Adrenal gland (tissue), 12 donors: ENCODE data around the gene MAP1B. TPM values are rescaled to one million over a fixed set of nuclear protein-coding genes. Genes with fewer than 3 reads are reported as not detected.

Source experiments
- DNase-seq, 7 donors: peaks; one replicate each; pipeline ENCODE4 v3.0.0-alpha.2; 2019 to 2020
- H3K27ac ChIP-seq, 5 donors: fragments of 200-600 bp; sonication (generic) in 4 of 5; 1 replicate in 3 of 5; 2 replicates in 2 of 5; pipeline versions ENCODE4 v1.5.1 to v1.8.0; 2016 to 2020; ENCODE audit warnings: mild to moderate bottlenecking in 1 of 5
- H3K27me3 ChIP-seq: fragments of 200-600 bp; 2 replicates; pipeline ENCODE4 v1.8.0; 2021
- H3K36me3 ChIP-seq, 2 donors: fragments of 200-600 bp; replicated peaks in 1 of 2; 1 replicate in 1 of 2; 2 replicates in 1 of 2; pipeline versions ENCODE4 v1.5.1 to v1.8.0; 2018 to 2022
- H3K4me1 ChIP-seq, 2 donors: fragments of 200-600 bp; replicated peaks in 1 of 2; 1 replicate in 1 of 2; 2 replicates in 1 of 2; pipeline versions ENCODE4 v1.5.1 to v1.8.0; 2018 to 2021
- H3K4me3 ChIP-seq, 4 donors: fragments of 200-600 bp; sonication (generic) in 3 of 4; one replicate each; pipeline ENCODE4 v1.5.1; 2016 to 2018
- H3K9me3 ChIP-seq, 3 donors: fragments of 200-600 bp; sonication (generic) in 1 of 3; replicated peaks in 1 of 3; 1 replicate in 2 of 3; 2 replicates in 1 of 3; pipeline versions ENCODE4 v1.5.1 to v1.8.0; 2016 to 2021
- POLR2A ChIP-seq, 2 donors: fragments of 450-650 bp; IDR thresholded peaks; one replicate each; pipeline ENCODE4 v1.6.1; 2017; ENCODE audit warnings: antibody characterized with exemption in 2 of 2, mild to moderate bottlenecking in 2 of 2, moderate library complexity in 1 of 2
- WGBS, 4 donors: extraction: QIAGEN DNeasy Blood & Tissue Kit in 2 of 4; methylation state at CpG; one replicate each; pipeline versions ENCODE4 v1.1.5 to v1.1.7; 2013 to 2017; 5-methylcytosine and 5-hydroxymethylcytosine counted together
- intact Hi-C, 2 donors: fragments of 100-400 bp; cut with DNase I; formaldehyde crosslinking; loops; one replicate each; pipeline versions ENCODE4 v1.14.1 to v1.15.0; 2022 to 2023
- polyA plus RNA-seq, 3 donors: library from polyadenylated mRNA; stranded (reverse); fragments of 200-250 nt in 2 of 3; fragments of 350-450 nt in 1 of 3; fragmentation: Illumina TruSeq in 1 of 3; extraction: RNeasy Lipid Tissue Mini Kit (QIAGEN cat#74804) in 1 of 3; gene quantifications; one replicate each; pipeline ENCODE4 v1.2.3, GENCODE V29; 2013 to 2014
- total RNA-seq, 9 donors: library from RNA; depleted of rRNA in 4 of 9; stranded (reverse); fragments of >200 nt in 4 of 9; fragments of 120-200 nt in 1 of 9; fragmentation: NEBNext Ultra II Directional in 1 of 9; extraction: Animal tissue kit (Norgen Biotek cat#: 25700) in 1 of 9; gene quantifications; one replicate each; pipeline versions ENCODE4 v1.1.0 to v1.2.4, GENCODE V29; 2013 to 2023
- TF ChIP-seq, protein P1 (sequence below), 6 experiments: fragments of 450-650 bp in 4 of 6; fragments of 200-600 bp in 2 of 6; sonication (generic) in 1 of 6; IDR thresholded peaks; 1 replicate in 5 of 6; 2 replicates in 1 of 6; pipeline versions ENCODE4 v1.5.1 to v1.8.0; 2016 to 2021; ENCODE audit warnings: antibody characterized with exemption in 6 of 6, mild to moderate bottlenecking in 2 of 6, moderate library complexity in 1 of 6
- donor health status: healthy with polysubstance abuse.
- donor health status: Bipolar disorder and iron deficiency.
- donor health status: DM: yes; HTN: yes; CAD: no.
- donor health status: DM: no; HTN: no; CAD: no.
- donor health status: DM: no; HTN: no; CAD: no.
- donor health status: DM: yes; HTN: yes; CAD: no.

MAP1B gene
- total and polyA plus RNA-seq, 12 donors = 11.5 to 258 (median 67.5) TPM

DNA sequence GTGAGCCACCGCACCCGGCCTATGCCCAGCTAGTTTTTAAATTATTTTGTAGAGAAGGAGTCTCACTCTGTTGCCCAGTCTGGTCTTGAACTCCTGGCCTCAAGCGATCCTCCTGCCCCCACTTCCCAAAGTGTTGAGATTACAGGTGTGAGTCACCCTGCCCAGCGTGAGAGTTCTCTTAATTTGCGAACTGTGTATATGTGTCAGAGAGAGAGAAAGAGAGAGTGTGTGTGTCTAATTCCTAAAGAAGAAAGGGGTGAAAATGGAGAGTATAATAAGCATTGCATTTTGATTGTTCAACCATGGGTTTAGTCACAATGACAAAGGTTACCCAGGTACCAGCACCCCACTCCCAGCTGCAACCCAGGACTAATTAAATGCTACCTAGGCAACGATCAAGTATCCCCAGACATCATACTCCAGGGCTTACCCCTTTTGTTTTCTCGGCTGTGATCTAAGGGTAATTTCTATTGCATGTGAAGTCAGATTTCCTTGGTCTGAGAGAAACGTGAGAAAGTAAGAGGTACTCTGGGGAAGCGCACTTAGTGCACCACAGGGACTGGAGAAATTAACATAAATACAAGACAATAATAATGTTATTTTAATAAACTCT lies 16.6 kb downstream of the MAP1B start:
- Histone ChIP-seq H3K27me3 (no peaks in the 10 kb centered on the region), H3K9me3 (no peaks in the 10 kb centered on the region), H3K36me3 (no peaks in the 10 kb centered on the region), H3K4me1 (peaks cover 0 to 9% of the 10 kb centered on the region in 2 donors), H3K27ac (no peak overlapping the region), H3K4me3 (no peak overlapping the region)
- no peak for DNase-seq
- intact Hi-C loops = no loop called here
- no peak for TF ChIP-seq POLR2A (IDR thresholded peaks at IDR 0.05)
- TF ChIP-seq, protein P1, sequence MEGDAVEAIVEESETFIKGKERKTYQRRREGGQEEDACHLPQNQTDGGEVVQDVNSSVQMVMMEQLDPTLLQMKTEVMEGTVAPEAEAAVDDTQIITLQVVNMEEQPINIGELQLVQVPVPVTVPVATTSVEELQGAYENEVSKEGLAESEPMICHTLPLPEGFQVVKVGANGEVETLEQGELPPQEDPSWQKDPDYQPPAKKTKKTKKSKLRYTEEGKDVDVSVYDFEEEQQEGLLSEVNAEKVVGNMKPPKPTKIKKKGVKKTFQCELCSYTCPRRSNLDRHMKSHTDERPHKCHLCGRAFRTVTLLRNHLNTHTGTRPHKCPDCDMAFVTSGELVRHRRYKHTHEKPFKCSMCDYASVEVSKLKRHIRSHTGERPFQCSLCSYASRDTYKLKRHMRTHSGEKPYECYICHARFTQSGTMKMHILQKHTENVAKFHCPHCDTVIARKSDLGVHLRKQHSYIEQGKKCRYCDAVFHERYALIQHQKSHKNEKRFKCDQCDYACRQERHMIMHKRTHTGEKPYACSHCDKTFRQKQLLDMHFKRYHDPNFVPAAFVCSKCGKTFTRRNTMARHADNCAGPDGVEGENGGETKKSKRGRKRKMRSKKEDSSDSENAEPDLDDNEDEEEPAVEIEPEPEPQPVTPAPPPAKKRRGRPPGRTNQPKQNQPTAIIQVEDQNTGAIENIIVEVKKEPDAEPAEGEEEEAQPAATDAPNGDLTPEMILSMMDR (IDR thresholded peaks at IDR 0.05) = no peak
- 86 to 89% (median 88%) methylated on average over 9 of the region's 9 CpGs for WGBS, 4 donors

DNA sequence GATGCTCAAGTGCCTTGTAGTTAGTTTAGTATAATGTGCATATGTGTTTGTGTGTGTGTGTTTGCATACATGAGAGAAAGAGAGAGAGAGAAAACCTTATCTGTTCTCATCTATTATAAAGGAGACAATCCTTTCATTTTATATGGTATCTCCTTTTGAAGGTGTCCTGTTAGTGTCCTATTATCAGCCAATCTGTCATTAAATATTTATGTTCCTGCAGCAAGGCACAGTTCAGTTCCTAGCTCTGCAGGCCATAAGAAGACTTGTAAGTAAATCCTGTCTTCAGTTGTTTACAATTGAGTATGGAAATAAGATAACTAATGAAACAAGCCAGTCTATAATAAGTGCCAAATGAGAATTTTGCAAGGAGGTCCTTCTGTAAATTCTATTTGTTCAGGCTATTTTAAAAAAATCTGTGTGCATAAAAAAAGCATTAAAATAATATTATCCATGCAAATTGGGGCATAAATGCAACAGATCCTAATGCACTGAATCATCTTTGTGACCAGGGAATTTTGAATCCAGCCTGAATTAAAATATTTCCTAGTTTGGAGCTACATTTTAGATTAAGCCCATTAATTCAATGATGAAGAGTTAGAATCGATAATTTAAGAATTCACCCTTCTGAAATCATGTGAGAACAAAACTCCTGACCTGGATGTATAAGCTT lies 18.1 kb downstream of the MAP1B start:
- no peak overlapping the region for H3K27ac ChIP-seq
- no peak overlapping the region for H3K4me3 ChIP-seq
- H3K4me1 ChIP-seq = peaks cover 0 to 14% of the 10 kb centered on the region in 2 donors
- intact Hi-C loops = no loop called here
- H3K9me3 ChIP-seq = no peaks in the 10 kb centered on the region
- no peak for DNase-seq
- no peaks in the 10 kb centered on the region for H3K27me3 ChIP-seq
- TF ChIP-seq POLR2A (IDR thresholded peaks at IDR 0.05) = no peak
- TF ChIP-seq, protein P1 (IDR thresholded peaks at IDR 0.05) = no peak
- no peaks in the 10 kb centered on the region for H3K36me3 ChIP-seq
- WGBS, 4 donors = 87 to 93% (median 90%) methylated on average over 1 of the region's 1 CpG

DNA sequence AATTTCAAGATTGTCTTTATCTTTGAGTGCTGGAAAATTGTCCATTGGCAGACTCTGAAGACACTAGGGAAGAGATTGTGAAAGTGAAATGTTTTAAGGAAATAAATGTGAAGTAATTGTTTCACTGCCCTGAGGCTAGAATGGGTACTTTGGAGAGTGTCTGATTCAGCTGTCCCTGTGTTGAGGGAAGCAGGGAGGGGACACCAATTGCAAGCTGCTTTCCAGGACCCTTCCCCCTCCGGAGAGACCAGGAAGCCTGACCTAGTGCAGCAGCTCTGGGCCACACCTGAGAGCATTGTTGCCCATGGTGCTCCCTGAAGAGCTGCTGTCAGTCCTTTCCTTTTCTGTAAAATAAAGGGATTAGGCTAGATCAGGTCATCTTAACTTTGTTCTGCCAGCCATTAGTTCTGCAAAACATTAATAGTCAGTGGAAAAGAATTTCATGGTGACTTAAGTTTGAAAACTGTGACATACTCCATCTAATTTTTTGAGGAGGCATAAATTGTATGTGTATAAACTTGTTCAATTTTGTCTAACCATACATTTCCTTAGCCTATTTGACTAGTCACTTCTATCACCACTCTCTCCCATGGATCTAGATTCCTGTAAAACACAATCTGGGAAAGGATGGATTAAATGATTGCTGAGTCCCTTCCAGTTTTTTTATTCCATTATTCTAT lies 18.8 kb downstream of the MAP1B start:
- DNase-seq = no peak
- H3K27ac ChIP-seq = no peak overlapping the region
- H3K4me3 ChIP-seq = no peak overlapping the region
- no peaks in the 10 kb centered on the region for H3K9me3 ChIP-seq
- H3K27me3 ChIP-seq = no peaks in the 10 kb centered on the region
- 9 to 67% (median 29%) methylated on average over 1 of the region's 1 CpG for WGBS, 4 donors
- no peaks in the 10 kb centered on the region for H3K36me3 ChIP-seq
- peaks cover 0 to 21% of the 10 kb centered on the region in 2 donors for H3K4me1 ChIP-seq
- intact Hi-C loops = no loop called here
- TF ChIP-seq, protein P1 (IDR thresholded peaks at IDR 0.05) = no peak
- no peak for TF ChIP-seq POLR2A (IDR thresholded peaks at IDR 0.05)

DNA sequence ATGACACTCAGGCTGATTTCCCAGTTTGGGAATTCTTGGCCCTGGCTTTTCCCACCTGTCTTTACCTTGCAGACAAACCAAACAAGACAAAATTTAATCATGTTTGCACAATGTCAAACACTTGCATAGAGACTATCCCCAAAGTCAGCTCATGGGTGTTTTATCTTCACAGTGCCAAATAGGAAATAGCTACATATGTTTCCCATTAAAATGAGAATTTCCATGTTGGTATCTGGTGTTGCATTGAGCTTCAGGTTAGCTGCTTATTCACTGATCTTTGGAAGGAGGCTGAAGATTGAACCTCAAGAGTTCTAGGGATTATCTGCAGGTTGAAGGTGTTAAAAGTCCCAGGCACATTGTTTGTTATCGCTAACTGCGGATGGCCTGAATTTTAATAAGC lies 19.5 kb downstream of the MAP1B start:
- TF ChIP-seq, protein P1 (IDR thresholded peaks at IDR 0.05) = no peak
- no peak for TF ChIP-seq POLR2A (IDR thresholded peaks at IDR 0.05)
- H3K36me3 ChIP-seq = no peaks in the 10 kb centered on the region
- H3K9me3 ChIP-seq = no peaks in the 10 kb centered on the region
- no peak overlapping the region for H3K4me3 ChIP-seq
- H3K27ac ChIP-seq = no peak overlapping the region
- intact Hi-C loops = no loop called here
- 89 to 100% (median 96%) methylated on average over 2 of the region's 2 CpGs for WGBS, 4 donors
- no peaks in the 10 kb centered on the region for H3K27me3 ChIP-seq
- no peak for DNase-seq
- H3K4me1 ChIP-seq = peaks cover 0 to 27% of the 10 kb centered on the region in 2 donors
